SJSA1 (cell line): ENCODE measurements around the gene HOMER1. TPM values are rescaled to one million over a fixed set of nuclear protein-coding genes. Genes with fewer than 3 reads are reported as not detected.

Experiments used
- DNase-seq, 2 experiments: peaks; one replicate each; pipeline ENCODE4 v3.0.0-alpha.2; 2015 to 2020; ENCODE audit warnings: low spot score in 2 of 2, low read depth in 1 of 2
- H3K27ac ChIP-seq: fragments of 250-450 bp; sonication (Bioruptor Pico); 2 replicates; pipeline ENCODE4 v1.5.1; 2020; ENCODE audit warnings: mild to moderate bottlenecking, moderate library complexity
- H3K27me3 ChIP-seq: fragments of 250-450 bp; sonication (Bioruptor Pico); replicated peaks from 2 replicates; pipeline ENCODE4 v1.5.1; 2020; ENCODE audit warnings: mild to moderate bottlenecking, moderate library complexity
- H3K36me3 ChIP-seq: fragments of 250-450 bp; sonication (Bioruptor Pico); 2 replicates; pipeline ENCODE4 v1.5.1; 2020; ENCODE audit warnings: mild to moderate bottlenecking
- H3K4me1 ChIP-seq: fragments of 250-450 bp; sonication (Bioruptor Pico); replicated peaks from 2 replicates; pipeline ENCODE4 v1.6.1; 2021; ENCODE audit warnings: mild to moderate bottlenecking
- H3K4me3 ChIP-seq: fragments of 250-450 bp; sonication (Bioruptor Pico); 2 replicates; pipeline ENCODE4 v1.5.1; 2020; ENCODE audit warnings: mild to moderate bottlenecking
- H3K9me3 ChIP-seq: fragments of 250-450 bp; sonication (Bioruptor Pico); replicated peaks from 2 replicates; pipeline ENCODE4 v1.5.1; 2020; ENCODE audit warnings: mild to moderate bottlenecking
- total RNA-seq: library from RNA; depleted of rRNA; stranded (reverse); fragments of >200 nt; shearing (Covaris generic); gene quantifications from 2 replicates; pipeline ENCODE4 v1.2.3, GENCODE V29; 2014; rRNA removed

The HOMER1 gene
- total RNA-seq, 1 experiment from 2014 or later = 10.7 TPM

GRCh38 chr5:79329453-79329852 lies 184.5 kb downstream of the HOMER1 start:
- H3K4me3 ChIP-seq = no peak overlapping the region
- H3K4me1 ChIP-seq = no peaks in the 10 kb centered on the region
- no peaks in the 10 kb centered on the region for H3K27me3 ChIP-seq
- DNase-seq = no peak
- no peak overlapping the region for H3K27ac ChIP-seq
- H3K9me3 ChIP-seq = no peaks in the 10 kb centered on the region
- H3K36me3 ChIP-seq = no peaks in the 10 kb centered on the region

Other genes starting within 250 kb of the HOMER1 start
- gene TENT2, start 98.3 kb upstream of the HOMER1 start, total RNA-seq = 28.5 and 34.5 TPM in 2 replicates
- 0.05 and 0.06 TPM in 2 replicates for gene CMYA5, start 175.7 kb upstream of the HOMER1 start, total RNA-seq